Progenitor cell of endocrine pancreas (in vitro differentiated cells): Measurements from ENCODE around the gene DAPP1. TPM values are rescaled to one million over a fixed set of nuclear protein-coding genes. Genes with fewer than 3 reads are reported as not detected.

ENCODE experiments used
- DNase-seq: peaks from one replicate; pipeline ENCODE4 v3.0.0; 2021; ENCODE audit warnings: low spot score; ENCODE audit not compliant: unreplicated experiment
- H3K27ac Mint-ChIP-seq: 2 replicates; pipeline ENCODE4 v1.8.0; 2021; ENCODE audit warnings: mild to moderate bottlenecking, moderate library complexity, mixed read lengths
- H3K27me3 Mint-ChIP-seq: 2 replicates; pipeline ENCODE4 v1.8.0; 2021; ENCODE audit warnings: mixed read lengths
- H3K36me3 Mint-ChIP-seq: 2 replicates; pipeline ENCODE4 v1.8.0; 2022; ENCODE audit warnings: mixed read lengths; ENCODE audit not compliant: insufficient read depth
- H3K4me1 Mint-ChIP-seq: 2 replicates; pipeline ENCODE4 v1.8.0; 2021; ENCODE audit warnings: low read depth, mixed read lengths
- H3K4me3 Mint-ChIP-seq: 2 replicates; pipeline ENCODE4 v1.8.0; 2021; ENCODE audit warnings: low read depth, mild to moderate bottlenecking, moderate library complexity, mixed read lengths
- H3K9me3 Mint-ChIP-seq: 2 replicates; pipeline ENCODE4 v1.8.0; 2021; ENCODE audit warnings: low read depth, mixed read lengths
- total RNA-seq: library from RNA; stranded (reverse); gene quantifications from 2 replicates; pipeline ENCODE4 v1.2.1, GENCODE V29; 2021
- TF ChIP-seq, protein P1 (sequence below): fragments of 200-600 bp; sonication (generic); IDR thresholded peaks from one replicate; pipeline ENCODE4 v1.5.0; 2021; ENCODE audit warnings: antibody characterized with exemption, mild to moderate bottlenecking; ENCODE audit not compliant: unreplicated experiment

DAPP1 gene
- total RNA-seq, 1 donor from 2014 or later: 0.12 TPM

DNA sequence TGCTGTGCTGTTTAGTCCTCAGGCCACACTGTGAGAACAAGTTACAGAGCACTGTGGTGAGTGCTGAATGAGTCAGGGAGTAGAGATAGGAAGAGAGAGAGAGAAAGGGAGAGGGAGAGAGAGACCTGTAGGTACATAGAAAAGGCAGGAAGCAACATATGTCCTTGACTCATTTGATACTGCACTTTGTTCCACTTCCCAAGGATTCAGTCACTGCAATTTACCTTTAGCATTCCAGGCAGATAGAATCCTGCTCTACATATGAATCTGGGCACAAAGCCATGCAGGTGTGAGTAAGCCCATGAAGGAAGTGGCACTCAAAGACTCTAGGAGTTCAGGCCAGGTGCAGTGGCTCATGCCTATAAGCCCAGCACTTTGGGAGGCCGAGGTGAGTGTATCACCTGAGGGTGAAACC, 1.0 kb upstream of the DAPP1 start:
- Mint-ChIP-seq H3K4me1 (no peaks in the 10 kb centered on the region), H3K36me3 (no peaks in the 10 kb centered on the region), H3K27me3 (peaks cover 2% of the 10 kb centered on the region), H3K4me3 (no peak overlapping the region), H3K9me3 (no peaks in the 10 kb centered on the region), H3K27ac (no peak overlapping the region)
- no peak for DNase-seq
- TF ChIP-seq, protein P1, sequence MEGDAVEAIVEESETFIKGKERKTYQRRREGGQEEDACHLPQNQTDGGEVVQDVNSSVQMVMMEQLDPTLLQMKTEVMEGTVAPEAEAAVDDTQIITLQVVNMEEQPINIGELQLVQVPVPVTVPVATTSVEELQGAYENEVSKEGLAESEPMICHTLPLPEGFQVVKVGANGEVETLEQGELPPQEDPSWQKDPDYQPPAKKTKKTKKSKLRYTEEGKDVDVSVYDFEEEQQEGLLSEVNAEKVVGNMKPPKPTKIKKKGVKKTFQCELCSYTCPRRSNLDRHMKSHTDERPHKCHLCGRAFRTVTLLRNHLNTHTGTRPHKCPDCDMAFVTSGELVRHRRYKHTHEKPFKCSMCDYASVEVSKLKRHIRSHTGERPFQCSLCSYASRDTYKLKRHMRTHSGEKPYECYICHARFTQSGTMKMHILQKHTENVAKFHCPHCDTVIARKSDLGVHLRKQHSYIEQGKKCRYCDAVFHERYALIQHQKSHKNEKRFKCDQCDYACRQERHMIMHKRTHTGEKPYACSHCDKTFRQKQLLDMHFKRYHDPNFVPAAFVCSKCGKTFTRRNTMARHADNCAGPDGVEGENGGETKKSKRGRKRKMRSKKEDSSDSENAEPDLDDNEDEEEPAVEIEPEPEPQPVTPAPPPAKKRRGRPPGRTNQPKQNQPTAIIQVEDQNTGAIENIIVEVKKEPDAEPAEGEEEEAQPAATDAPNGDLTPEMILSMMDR: no peak

DNA sequence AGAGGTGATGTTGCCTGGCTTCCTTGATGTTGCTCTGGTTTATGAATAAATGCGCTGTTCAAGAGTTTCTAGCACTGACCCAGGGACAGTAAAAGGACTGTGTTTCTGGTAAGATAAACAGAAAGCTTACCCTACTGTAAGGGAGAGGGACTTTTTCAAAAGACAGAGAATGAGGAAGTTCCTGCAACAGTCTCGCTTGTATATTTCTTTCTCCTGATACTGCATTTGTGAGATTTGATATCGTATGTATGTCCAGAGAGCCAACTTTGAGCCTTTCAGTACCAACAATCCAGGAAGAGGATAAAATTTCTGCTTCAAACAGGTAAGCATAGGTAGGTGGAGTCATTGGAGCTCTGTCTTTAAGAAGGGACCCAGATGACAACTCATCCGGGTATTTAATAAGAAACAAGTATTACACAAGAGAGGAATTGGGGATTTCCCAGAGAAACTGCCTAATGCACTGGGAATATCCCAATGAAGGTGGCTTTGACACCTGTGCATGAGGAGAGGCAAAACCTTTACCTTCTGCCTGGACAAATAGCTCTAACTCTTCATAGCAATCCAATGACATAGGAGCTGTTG, 773 bp downstream of the DAPP1 start:
- Mint-ChIP-seq H3K27me3 (peaks cover 2% of the 10 kb centered on the region), H3K27ac (no peak overlapping the region), H3K9me3 (no peaks in the 10 kb centered on the region), H3K4me1 (no peaks in the 10 kb centered on the region), H3K36me3 (no peaks in the 10 kb centered on the region), H3K4me3 (no peak overlapping the region)
- TF ChIP-seq, protein P1: no peak
- DNase-seq: no peak

DNA sequence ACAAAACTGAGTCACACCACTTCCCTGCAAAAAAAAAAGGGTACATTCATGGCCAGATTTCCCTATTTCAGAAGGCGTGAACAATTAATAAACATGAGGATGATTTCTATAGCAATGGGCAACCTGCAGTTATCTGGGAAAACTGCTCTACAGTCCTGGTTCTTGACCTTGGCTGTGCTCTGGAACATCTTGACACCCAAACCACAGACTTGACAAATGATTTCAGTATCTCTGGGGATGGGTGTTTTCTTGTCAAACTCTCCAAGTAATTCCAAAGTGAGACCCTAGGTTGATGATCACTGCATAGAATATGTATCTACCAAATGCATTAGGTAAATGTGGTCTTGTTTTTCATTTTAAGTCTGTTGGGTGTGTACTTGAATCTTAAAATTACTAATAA, 2.0 kb downstream of the DAPP1 start:
- DNase-seq: no peak
- no peaks in the 10 kb centered on the region for H3K9me3 Mint-ChIP-seq
- no peak overlapping the region for H3K4me3 Mint-ChIP-seq
- H3K36me3 Mint-ChIP-seq: no peaks in the 10 kb centered on the region
- TF ChIP-seq, protein P1: no peak
- H3K4me1 Mint-ChIP-seq: no peaks in the 10 kb centered on the region
- H3K27me3 Mint-ChIP-seq: peaks cover 2% of the 10 kb centered on the region
- H3K27ac Mint-ChIP-seq: no peak overlapping the region

DNA sequence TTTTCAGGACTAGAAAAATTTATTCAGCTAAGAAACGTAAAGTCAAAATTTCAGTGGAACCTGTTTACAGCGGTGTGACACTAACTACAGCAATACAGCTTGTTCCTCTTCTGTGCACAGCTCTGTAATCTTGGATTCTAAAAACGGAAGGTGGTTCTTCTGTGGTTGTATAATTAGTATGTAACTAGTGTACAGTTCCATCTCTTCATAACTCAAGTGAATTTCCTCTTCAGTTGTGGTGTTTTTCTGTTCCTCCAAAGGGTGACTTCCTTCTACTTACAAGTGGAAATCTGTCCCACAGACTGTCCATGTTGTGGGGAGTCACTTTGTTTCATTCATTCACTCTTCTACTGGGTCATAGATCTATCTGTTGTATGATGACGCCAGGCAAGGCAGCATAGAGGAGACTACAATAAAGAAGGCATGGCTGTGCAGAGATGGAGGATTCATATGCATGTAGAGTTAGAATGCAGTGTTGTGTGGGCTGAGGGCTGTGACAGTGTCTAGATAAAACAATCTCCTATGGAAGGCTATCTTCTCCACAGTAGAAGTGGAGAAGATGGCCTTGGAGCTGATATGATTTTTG, 5.4 kb downstream of the DAPP1 start:
- H3K27me3 Mint-ChIP-seq: peaks cover 2% of the 10 kb centered on the region
- H3K4me1 Mint-ChIP-seq: no peaks in the 10 kb centered on the region
- TF ChIP-seq, protein P1: no peak
- no peaks in the 10 kb centered on the region for H3K9me3 Mint-ChIP-seq
- no peak overlapping the region for H3K4me3 Mint-ChIP-seq
- DNase-seq: no peak
- H3K36me3 Mint-ChIP-seq: no peaks in the 10 kb centered on the region
- no peak overlapping the region for H3K27ac Mint-ChIP-seq

DNA sequence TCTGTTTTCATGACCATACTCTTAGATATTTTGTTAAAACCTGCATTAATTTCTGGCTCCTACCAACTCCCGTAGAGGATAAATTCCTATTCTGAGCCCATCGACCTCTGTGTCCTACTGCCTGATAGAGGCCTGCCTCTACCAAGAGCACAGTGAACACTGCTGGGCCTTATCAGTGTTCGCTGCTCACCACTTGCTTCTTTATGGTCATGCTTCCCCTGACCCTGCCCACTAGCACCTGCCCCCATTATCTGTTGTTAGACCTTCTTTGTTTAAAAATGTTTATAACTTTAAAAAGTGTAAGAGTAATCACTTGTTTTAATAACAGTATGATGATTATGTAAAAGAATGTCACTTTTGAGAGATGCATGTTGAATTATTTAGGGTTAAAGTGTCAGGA, 6.1 kb downstream of the DAPP1 start:
- TF ChIP-seq, protein P1: no peak
- Mint-ChIP-seq H3K27ac (no peak overlapping the region), H3K4me1 (no peaks in the 10 kb centered on the region), H3K9me3 (no peaks in the 10 kb centered on the region), H3K27me3 (peaks cover 2% of the 10 kb centered on the region), H3K36me3 (no peaks in the 10 kb centered on the region), H3K4me3 (no peak overlapping the region)
- DNase-seq: no peak
